Measurements from ENCODE around the gene TMPRSS4.

DNA sequence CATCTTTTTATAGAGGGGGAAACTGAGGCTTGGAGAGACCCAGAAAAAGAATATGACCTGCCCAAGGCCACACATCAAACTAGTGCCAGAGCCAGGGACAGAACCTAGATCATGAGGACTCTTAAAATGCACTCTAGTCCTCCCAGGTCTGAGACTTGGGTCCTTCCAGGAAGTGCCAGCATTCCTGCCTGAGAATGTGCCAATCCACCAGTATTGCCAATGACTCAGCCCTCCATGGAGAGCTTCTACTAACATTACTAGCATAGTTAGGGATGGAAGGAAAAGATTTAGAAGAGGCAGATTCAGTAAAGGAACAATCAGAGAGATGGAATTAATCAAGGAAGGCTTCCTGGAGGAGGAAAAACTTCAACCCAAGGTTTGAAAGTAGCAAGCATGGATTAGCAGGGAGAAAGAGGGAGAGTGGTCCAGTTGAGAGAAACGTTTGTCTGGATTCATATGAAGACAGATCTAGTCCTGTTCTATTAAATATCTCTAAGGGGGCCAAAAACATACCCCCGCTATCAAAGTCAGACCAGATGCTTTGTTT, 30.0 kb downstream of the TMPRSS4 start:
- no peak for TF ChIP-seq EZH2phosphoT487 (IDR thresholded peaks at IDR 0.05; ENCODE audit: low read depth)
- TF ChIP-seq, protein P1, sequence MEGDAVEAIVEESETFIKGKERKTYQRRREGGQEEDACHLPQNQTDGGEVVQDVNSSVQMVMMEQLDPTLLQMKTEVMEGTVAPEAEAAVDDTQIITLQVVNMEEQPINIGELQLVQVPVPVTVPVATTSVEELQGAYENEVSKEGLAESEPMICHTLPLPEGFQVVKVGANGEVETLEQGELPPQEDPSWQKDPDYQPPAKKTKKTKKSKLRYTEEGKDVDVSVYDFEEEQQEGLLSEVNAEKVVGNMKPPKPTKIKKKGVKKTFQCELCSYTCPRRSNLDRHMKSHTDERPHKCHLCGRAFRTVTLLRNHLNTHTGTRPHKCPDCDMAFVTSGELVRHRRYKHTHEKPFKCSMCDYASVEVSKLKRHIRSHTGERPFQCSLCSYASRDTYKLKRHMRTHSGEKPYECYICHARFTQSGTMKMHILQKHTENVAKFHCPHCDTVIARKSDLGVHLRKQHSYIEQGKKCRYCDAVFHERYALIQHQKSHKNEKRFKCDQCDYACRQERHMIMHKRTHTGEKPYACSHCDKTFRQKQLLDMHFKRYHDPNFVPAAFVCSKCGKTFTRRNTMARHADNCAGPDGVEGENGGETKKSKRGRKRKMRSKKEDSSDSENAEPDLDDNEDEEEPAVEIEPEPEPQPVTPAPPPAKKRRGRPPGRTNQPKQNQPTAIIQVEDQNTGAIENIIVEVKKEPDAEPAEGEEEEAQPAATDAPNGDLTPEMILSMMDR (IDR thresholded peaks at IDR 0.05; ENCODE audit: low read depth, low read length): no peak

Measured in OCI-LY3 (cell line).